Measurements from ENCODE around the gene RNF207.
A peak's percentile ranks its signal among the peaks of the same experiment; 100 is the strongest.

RNF207 gene

GRCh38 chr1:6261615-6261995 lies 55.7 kb downstream of the RNF207 start:
- Histone ChIP-seq H3K9ac (ENCODE audit: low read depth, low read length, poor library complexity) (peak overlapping the region; percentile 16), H3K23ac (ENCODE audit: low read depth, low read length, poor library complexity) (no peak overlapping the region), H3K4ac (ENCODE audit: low read length) (no peak overlapping the region), H3K4me3 (ENCODE audit: low read length in 2 of 2) (peak overlapping the region; percentile 60 to 92), H2BK120ac (ENCODE audit: low read depth, low read length) (no peak overlapping the region), H3K27ac (replicated peaks; ENCODE audit: low read length) (peak overlapping the region; percentile 39), H4K91ac (ENCODE audit: low read depth, low read length, poor library complexity) (no peak overlapping the region), H3K79me1 (ENCODE audit: low read depth, low read length) (peaks cover 11% of the 10 kb centered on the region), H3K9me3 (replicated peaks in 1 of 2; ENCODE audit: control insufficient read depth in 2 of 2, insufficient read depth in 1 of 2, low read depth in 1 of 2, low read length in 2 of 2) (no peaks in the 10 kb centered on the region), H3K36me3 (replicated peaks in 1 of 2; ENCODE audit: control insufficient read depth in 2 of 2, insufficient read depth in 2 of 2, low read length in 2 of 2) (peaks cover 4 to 6% of the 10 kb centered on the region in 2 donors), H3K27me3 (ENCODE audit: control insufficient read depth in 3 of 3, insufficient read depth in 3 of 3, low read depth in 1 of 3, low read length in 3 of 3) (no peaks in the 10 kb centered on the region), H2BK12ac (ENCODE audit: low read length) (peak overlapping the region; percentile 49), H3K18ac (ENCODE audit: low read length) (peak overlapping the region; percentile 93), H2BK5ac (ENCODE audit: low read length) (peak overlapping the region; percentile 5), H3K4me1 (ENCODE audit: control insufficient read depth in 2 of 2, insufficient read depth in 1 of 2, low read depth in 1 of 2, low read length in 2 of 2) (peaks cover 10 to 28% of the 10 kb centered on the region in 2 donors), H3K14ac (ENCODE audit: low read length) (no peak overlapping the region), H2BK15ac (ENCODE audit: low read length) (peak overlapping the region; percentile 45), H2AK5ac (ENCODE audit: low read depth, low read length) (peak overlapping the region; percentile 23), H2AFZ (ENCODE audit: low read length) (peak overlapping the region; percentile 92), H3K4me2 (ENCODE audit: insufficient read depth, low read length, poor library complexity, severe bottlenecking) (peak overlapping the region; percentile 95), H4K8ac (ENCODE audit: low read depth, low read length) (no peak overlapping the region)
- no CpG with 5 or more reads among the region's 15 CpGs for WGBS, 2 donors (ENCODE audit: extremely low coverage in 2 of 2, insufficient read length in 2 of 2, insufficient replicate concordance in 1 of 2)
- no peak for DNase-seq (ENCODE audit: low spot score)

GRCh38 chr1:6262555-6263420 lies 56.9 kb downstream of the RNF207 start:
- no peak overlapping the region for H3K27ac ChIP-seq (replicated peaks; ENCODE audit: low read length)
- no peak overlapping the region for H2AFZ ChIP-seq (ENCODE audit: low read length)
- H3K4ac ChIP-seq (ENCODE audit: low read length) = no peak overlapping the region
- H3K14ac ChIP-seq (ENCODE audit: low read length) = no peak overlapping the region
- H3K9ac ChIP-seq (ENCODE audit: low read depth, low read length, poor library complexity) = peak overlapping the region; percentile 7
- H3K27me3 ChIP-seq (ENCODE audit: control insufficient read depth in 3 of 3, insufficient read depth in 3 of 3, low read depth in 1 of 3, low read length in 3 of 3) = no peaks in the 10 kb centered on the region
- H3K4me2 ChIP-seq (ENCODE audit: insufficient read depth, low read length, poor library complexity, severe bottlenecking) = no peak overlapping the region
- H3K4me1 ChIP-seq (ENCODE audit: control insufficient read depth in 2 of 2, insufficient read depth in 1 of 2, low read depth in 1 of 2, low read length in 2 of 2) = peaks cover 10 to 29% of the 10 kb centered on the region in 2 donors
- no peak overlapping the region for H2BK120ac ChIP-seq (ENCODE audit: low read depth, low read length)
- no peak overlapping the region for H3K4me3 ChIP-seq (ENCODE audit: low read length in 2 of 2)
- H2BK15ac ChIP-seq (ENCODE audit: low read length) = peak overlapping the region; percentile 45
- WGBS, 2 donors (ENCODE audit: extremely low coverage in 2 of 2, insufficient read length in 2 of 2, insufficient replicate concordance in 1 of 2) = no CpG with 5 or more reads among the region's 25 CpGs
- no peak overlapping the region for H4K8ac ChIP-seq (ENCODE audit: low read depth, low read length)
- H2BK12ac ChIP-seq (ENCODE audit: low read length) = no peak overlapping the region
- H3K36me3 ChIP-seq (replicated peaks in 1 of 2; ENCODE audit: control insufficient read depth in 2 of 2, insufficient read depth in 2 of 2, low read length in 2 of 2) = peaks cover 4 to 6% of the 10 kb centered on the region in 2 donors
- DNase-seq (ENCODE audit: low spot score) = no peak
- H3K9me3 ChIP-seq (replicated peaks in 1 of 2; ENCODE audit: control insufficient read depth in 2 of 2, insufficient read depth in 1 of 2, low read depth in 1 of 2, low read length in 2 of 2) = no peaks in the 10 kb centered on the region
- H2AK5ac ChIP-seq (ENCODE audit: low read depth, low read length) = peak overlapping the region; percentile 19
- H3K18ac ChIP-seq (ENCODE audit: low read length) = peak overlapping the region; percentile 7
- H2BK5ac ChIP-seq (ENCODE audit: low read length) = no peak overlapping the region
- no peak overlapping the region for H4K91ac ChIP-seq (ENCODE audit: low read depth, low read length, poor library complexity)
- peaks cover 9% of the 10 kb centered on the region for H3K79me1 ChIP-seq (ENCODE audit: low read depth, low read length)
- H3K23ac ChIP-seq (ENCODE audit: low read depth, low read length, poor library complexity) = peak overlapping the region; percentile 37

- Histone ChIP-seq H2BK5ac (ENCODE audit: low read length) (no peak overlapping the region), H3K4me2 (ENCODE audit: insufficient read depth, low read length, poor library complexity, severe bottlenecking) (no peak overlapping the region), H3K14ac (ENCODE audit: low read length) (no peak overlapping the region), H3K36me3 (replicated peaks in 1 of 2; ENCODE audit: control insufficient read depth in 2 of 2, insufficient read depth in 2 of 2, low read length in 2 of 2) (peaks cover 4 to 6% of the 10 kb centered on the region in 2 donors), H3K18ac (ENCODE audit: low read length) (no peak overlapping the region), H3K9ac (ENCODE audit: low read depth, low read length, poor library complexity) (no peak overlapping the region), H3K9me3 (replicated peaks in 1 of 2; ENCODE audit: control insufficient read depth in 2 of 2, insufficient read depth in 1 of 2, low read depth in 1 of 2, low read length in 2 of 2) (no peaks in the 10 kb centered on the region), H2AK5ac (ENCODE audit: low read depth, low read length) (no peak overlapping the region), H2BK15ac (ENCODE audit: low read length) (no peak overlapping the region), H3K27ac (replicated peaks; ENCODE audit: low read length) (no peak overlapping the region), H4K91ac (ENCODE audit: low read depth, low read length, poor library complexity) (no peak overlapping the region), H2BK12ac (ENCODE audit: low read length) (no peak overlapping the region), H2AFZ (ENCODE audit: low read length) (no peak overlapping the region), H3K4me1 (ENCODE audit: control insufficient read depth in 2 of 2, insufficient read depth in 1 of 2, low read depth in 1 of 2, low read length in 2 of 2) (peaks cover 14 to 38% of the 10 kb centered on the region in 2 donors), H3K27me3 (ENCODE audit: control insufficient read depth in 3 of 3, insufficient read depth in 3 of 3, low read depth in 1 of 3, low read length in 3 of 3) (no peaks in the 10 kb centered on the region), H3K4me3 (ENCODE audit: low read length in 2 of 2) (no peak overlapping the region), H3K23ac (ENCODE audit: low read depth, low read length, poor library complexity) (no peak overlapping the region), H4K8ac (ENCODE audit: low read depth, low read length) (no peak overlapping the region), H3K79me1 (ENCODE audit: low read depth, low read length) (peaks cover 9% of the 10 kb centered on the region), H3K4ac (ENCODE audit: low read length) (no peak overlapping the region), H2BK120ac (ENCODE audit: low read depth, low read length) (no peak overlapping the region)
- WGBS, 2 donors (ENCODE audit: extremely low coverage in 2 of 2, insufficient read length in 2 of 2, insufficient replicate concordance in 1 of 2) = no CpG with 5 or more reads among the region's 7 CpGs
- DNase-seq (ENCODE audit: low spot score) = no peak
Observed at GRCh38 chr1:6263716-6264115, 57.8 kb downstream of the RNF207 start.

- Histone ChIP-seq H2BK15ac (ENCODE audit: low read length) (no peak overlapping the region), H2AFZ (ENCODE audit: low read length) (no peak overlapping the region), H3K9ac (ENCODE audit: low read depth, low read length, poor library complexity) (no peak overlapping the region), H3K79me1 (ENCODE audit: low read depth, low read length) (peaks cover 3% of the 10 kb centered on the region), H2BK5ac (ENCODE audit: low read length) (no peak overlapping the region), H3K4me3 (ENCODE audit: low read length in 2 of 2) (no peak overlapping the region), H3K4me2 (ENCODE audit: insufficient read depth, low read length, poor library complexity, severe bottlenecking) (no peak overlapping the region), H3K36me3 (replicated peaks in 1 of 2; ENCODE audit: control insufficient read depth in 2 of 2, insufficient read depth in 2 of 2, low read length in 2 of 2) (peaks cover 4 to 6% of the 10 kb centered on the region in 2 donors), H4K8ac (ENCODE audit: low read depth, low read length) (no peak overlapping the region), H3K4me1 (ENCODE audit: control insufficient read depth in 2 of 2, insufficient read depth in 1 of 2, low read depth in 1 of 2, low read length in 2 of 2) (peaks cover 10 to 39% of the 10 kb centered on the region in 2 donors), H2BK120ac (ENCODE audit: low read depth, low read length) (no peak overlapping the region), H3K23ac (ENCODE audit: low read depth, low read length, poor library complexity) (peak overlapping the region; percentile 81), H3K18ac (ENCODE audit: low read length) (no peak overlapping the region), H3K14ac (ENCODE audit: low read length) (no peak overlapping the region), H3K4ac (ENCODE audit: low read length) (no peak overlapping the region), H2BK12ac (ENCODE audit: low read length) (peak overlapping the region; percentile 48), H4K91ac (ENCODE audit: low read depth, low read length, poor library complexity) (no peak overlapping the region), H2AK5ac (ENCODE audit: low read depth, low read length) (no peak overlapping the region), H3K27me3 (ENCODE audit: control insufficient read depth in 3 of 3, insufficient read depth in 3 of 3, low read depth in 1 of 3, low read length in 3 of 3) (no peaks in the 10 kb centered on the region), H3K9me3 (replicated peaks in 1 of 2; ENCODE audit: control insufficient read depth in 2 of 2, insufficient read depth in 1 of 2, low read depth in 1 of 2, low read length in 2 of 2) (no peaks in the 10 kb centered on the region), H3K27ac (replicated peaks; ENCODE audit: low read length) (no peak overlapping the region)
- WGBS, 2 donors (ENCODE audit: extremely low coverage in 2 of 2, insufficient read length in 2 of 2, insufficient replicate concordance in 1 of 2) = no CpG with 5 or more reads among the region's 15 CpGs
- DNase-seq (ENCODE audit: low spot score) = no peak
Observed at GRCh38 chr1:6265151-6265550, 59.2 kb downstream of the RNF207 start.

Measured in neuronal stem cell (in vitro differentiated cells).